Chondrocyte (in vitro differentiated cells): ENCODE results near the gene RNF135. TPM values are rescaled to one million over a fixed set of nuclear protein-coding genes. Genes with fewer than 3 reads are reported as not detected.
"Not testable (repeated sequence)": the region's sequence is repeated elsewhere in the genome, so short reads cannot be mapped to it uniquely, and the experiment has no call there.

Source experiments
- DNase-seq: peaks from one replicate; pipeline ENCODE4 v3.0.0; 2021; ENCODE audit warnings: mixed read lengths, low spot score
- H3K27ac Mint-ChIP-seq: one replicate; pipeline ENCODE4 v1.8.0; 2021; ENCODE audit warnings: mild to moderate bottlenecking, moderate library complexity, mixed read lengths; ENCODE audit not compliant: unreplicated experiment
- H3K27me3 Mint-ChIP-seq: 2 replicates; pipeline ENCODE4 v1.8.0; 2021; ENCODE audit warnings: low read depth, mixed read lengths
- H3K36me3 Mint-ChIP-seq: 2 replicates; pipeline ENCODE4 v1.8.0; 2021; ENCODE audit warnings: low read depth, mixed read lengths
- H3K4me1 Mint-ChIP-seq: 2 replicates; pipeline ENCODE4 v1.8.0; 2021; ENCODE audit warnings: low read depth, mild to moderate bottlenecking, mixed read lengths
- H3K4me3 Mint-ChIP-seq: one replicate; pipeline ENCODE4 v1.8.0; 2021; ENCODE audit warnings: mild to moderate bottlenecking, moderate library complexity, mixed read lengths; ENCODE audit not compliant: unreplicated experiment
- H3K9me3 Mint-ChIP-seq: 2 replicates; pipeline ENCODE4 v1.8.0; 2021; ENCODE audit warnings: low read depth, mixed read lengths
- CTCF ChIP-seq: fragments of 200-600 bp; sonication (generic); IDR thresholded peaks from 2 replicates; pipeline ENCODE4 v1.5.0; 2021; ENCODE audit warnings: antibody characterized with exemption, mild to moderate bottlenecking, moderate library complexity
- total RNA-seq: library from RNA; stranded (reverse); gene quantifications from 3 replicates; pipeline ENCODE4 v1.2.1, GENCODE V29; 2021

The RNF135 gene
- total RNA-seq, 1 donor from 2014 or later: 15.0 TPM

GRCh38 chr17:31019004-31019403 is 48.2 kb downstream of the RNF135 start:
- TF ChIP-seq CTCF: no peak
- no peak for DNase-seq
- Mint-ChIP-seq H3K4me3 (no peak overlapping the region), H3K27me3 (no peaks in the 10 kb centered on the region), H3K27ac (no peak overlapping the region), H3K4me1 (peaks cover 3% of the 10 kb centered on the region), H3K36me3 (no peaks in the 10 kb centered on the region), H3K9me3 (no peaks in the 10 kb centered on the region)

GRCh38 chr17:31023171-31023570 is 52.3 kb downstream of the RNF135 start:
- not testable (repeated sequence) for H3K9me3 Mint-ChIP-seq, H3K27me3 Mint-ChIP-seq, H3K36me3 Mint-ChIP-seq, H3K4me3 Mint-ChIP-seq, H3K27ac Mint-ChIP-seq, DNase-seq, H3K4me1 Mint-ChIP-seq

GRCh38 chr17:31031841-31032240 is 61.0 kb downstream of the RNF135 start:
- no peak for DNase-seq
- Mint-ChIP-seq H3K27ac (no peak overlapping the region), H3K4me1 (no peaks in the 10 kb centered on the region), H3K9me3 (no peaks in the 10 kb centered on the region), H3K4me3 (no peak overlapping the region), H3K27me3 (no peaks in the 10 kb centered on the region), H3K36me3 (peaks cover 15% of the 10 kb centered on the region)
- TF ChIP-seq CTCF: no peak

GRCh38 chr17:31035611-31036010 is 64.8 kb downstream of the RNF135 start:
- not testable (repeated sequence) for H3K27me3 Mint-ChIP-seq, H3K4me3 Mint-ChIP-seq, H3K9me3 Mint-ChIP-seq, DNase-seq, H3K4me1 Mint-ChIP-seq, H3K27ac Mint-ChIP-seq
- peaks cover 15% of the 10 kb centered on the region for H3K36me3 Mint-ChIP-seq

GRCh38 chr17:31040837-31041236 is 70.0 kb downstream of the RNF135 start:
- not testable (repeated sequence) for H3K4me3 Mint-ChIP-seq, H3K27me3 Mint-ChIP-seq, H3K4me1 Mint-ChIP-seq, H3K9me3 Mint-ChIP-seq, DNase-seq, H3K36me3 Mint-ChIP-seq, H3K27ac Mint-ChIP-seq

GRCh38 chr17:31042378-31042777 is 71.5 kb downstream of the RNF135 start:
- H3K27ac Mint-ChIP-seq, H3K36me3 Mint-ChIP-seq, H3K9me3 Mint-ChIP-seq, H3K27me3 Mint-ChIP-seq, DNase-seq, H3K4me1 Mint-ChIP-seq, H3K4me3 Mint-ChIP-seq: not testable (repeated sequence)

- not testable (repeated sequence) for H3K4me3 Mint-ChIP-seq, H3K4me1 Mint-ChIP-seq, DNase-seq, H3K27ac Mint-ChIP-seq, H3K36me3 Mint-ChIP-seq, H3K27me3 Mint-ChIP-seq, H3K9me3 Mint-ChIP-seq
Observed at GRCh38 chr17:31046856-31047425, 76.1 kb downstream of the RNF135 start.

- H3K9me3 Mint-ChIP-seq: peaks cover 2% of the 10 kb centered on the region
- no peak for DNase-seq
- H3K4me1 Mint-ChIP-seq: peaks cover 17% of the 10 kb centered on the region
- no peak for TF ChIP-seq CTCF
- H3K36me3 Mint-ChIP-seq: peaks cover 8% of the 10 kb centered on the region
- no peaks in the 10 kb centered on the region for H3K27me3 Mint-ChIP-seq
- no peak overlapping the region for H3K4me3 Mint-ChIP-seq
- no peak overlapping the region for H3K27ac Mint-ChIP-seq
Observed at GRCh38 chr17:31048142-31048541, 77.3 kb downstream of the RNF135 start.
